ENCODE data around the gene NME8. TPM values are rescaled to one million over a fixed set of nuclear protein-coding genes. Genes with fewer than 3 reads are reported as not detected.

Gene NME8
- total RNA-seq, 1 experiment from 2014 or later: not detected

GRCh38 chr7:37918526-37918925, 70.1 kb downstream of the NME8 start:
- peak; percentile 21 for DNase-seq
- Histone ChIP-seq H3K27me3 (ENCODE audit: control insufficient read depth, insufficient read depth, low read length) (peaks cover 44% of the 10 kb centered on the region), H3K4me3 (ENCODE audit: insufficient read depth, low read depth, low read length) (no peak overlapping the region), H3K36me3 (replicated peaks; ENCODE audit: control insufficient read depth, insufficient read depth, low read length) (no peaks in the 10 kb centered on the region)

GRCh38 chr7:37920305-37920848, 72.0 kb downstream of the NME8 start, which contains the start of gene EPDR1:
Gene EPDR1, plus strand, starts transcription at chr7:37920640. Its CDS starts 300 bp downstream, at chr7:37920940.
- DNase-seq: no peak
- peaks cover 36% of the 10 kb centered on the region for H3K27me3 ChIP-seq (ENCODE audit: control insufficient read depth, insufficient read depth, low read length)
- H3K4me3 ChIP-seq (ENCODE audit: insufficient read depth, low read depth, low read length): peak within 1 kb of the TSS; percentile 61
- no peaks in the 10 kb centered on the region for H3K36me3 ChIP-seq (replicated peaks; ENCODE audit: control insufficient read depth, insufficient read depth, low read length)

- Histone ChIP-seq H3K27me3 (ENCODE audit: control insufficient read depth, insufficient read depth, low read length) (peaks cover 29% of the 10 kb centered on the region), H3K4me3 (ENCODE audit: insufficient read depth, low read depth, low read length) (peak overlapping the region; percentile 61)
These were observed 72.7 kb downstream of the NME8 start for GRCh38 chr7:37920849-37921805.

GRCh38 chr7:37921876-37922275, 73.5 kb downstream of the NME8 start:
- no peak overlapping the region for H3K4me3 ChIP-seq (ENCODE audit: insufficient read depth, low read depth, low read length)
- H3K27me3 ChIP-seq (ENCODE audit: control insufficient read depth, insufficient read depth, low read length): peaks cover 21% of the 10 kb centered on the region
- no peaks in the 10 kb centered on the region for H3K36me3 ChIP-seq (replicated peaks; ENCODE audit: control insufficient read depth, insufficient read depth, low read length)
- DNase-seq: no peak

More at GRCh38 chr7:37920849-37921805, 72.7 kb downstream of the NME8 start:
- no peaks in the 10 kb centered on the region for H3K36me3 ChIP-seq (replicated peaks; ENCODE audit: control insufficient read depth, insufficient read depth, low read length)
- peak; percentile 75 for DNase-seq

- H3K36me3 ChIP-seq (replicated peaks; ENCODE audit: control insufficient read depth, insufficient read depth, low read length): no peaks in the 10 kb centered on the region
- no peak for DNase-seq
- peaks cover 7% of the 10 kb centered on the region for H3K27me3 ChIP-seq (ENCODE audit: control insufficient read depth, insufficient read depth, low read length)
- no peak overlapping the region for H3K4me3 ChIP-seq (ENCODE audit: insufficient read depth, low read depth, low read length)
These were observed 75.6 kb downstream of the NME8 start for GRCh38 chr7:37923996-37924395.

- no peak for DNase-seq
- no peak overlapping the region for H3K4me3 ChIP-seq (ENCODE audit: insufficient read depth, low read depth, low read length)
These were observed 76.2 kb downstream of the NME8 start for GRCh38 chr7:37924491-37925041.

GRCh38 chr7:37925620-37926019, 77.2 kb downstream of the NME8 start:
- Histone ChIP-seq H3K36me3 (replicated peaks; ENCODE audit: control insufficient read depth, insufficient read depth, low read length) (no peaks in the 10 kb centered on the region), H3K27me3 (ENCODE audit: control insufficient read depth, insufficient read depth, low read length) (no peaks in the 10 kb centered on the region; the same call in 1 of the 2 replicates), H3K4me3 (ENCODE audit: insufficient read depth, low read depth, low read length) (no peak overlapping the region)
- DNase-seq: no peak

More at GRCh38 chr7:37924491-37925041, 76.2 kb downstream of the NME8 start:
- Histone ChIP-seq H3K27me3 (ENCODE audit: control insufficient read depth, insufficient read depth, low read length) (peaks cover 4% of the 10 kb centered on the region), H3K36me3 (replicated peaks; ENCODE audit: control insufficient read depth, insufficient read depth, low read length) (no peaks in the 10 kb centered on the region)

- H3K36me3 ChIP-seq (replicated peaks; ENCODE audit: control insufficient read depth, insufficient read depth, low read length): no peaks in the 10 kb centered on the region
- H3K27me3 ChIP-seq (ENCODE audit: control insufficient read depth, insufficient read depth, low read length): no peaks in the 10 kb centered on the region
- DNase-seq: no peak
- no peak overlapping the region for H3K4me3 ChIP-seq (ENCODE audit: insufficient read depth, low read depth, low read length)
These were observed 79.5 kb downstream of the NME8 start for GRCh38 chr7:37927773-37928444.

GRCh38 chr7:37928878-37929277, 80.5 kb downstream of the NME8 start:
- Histone ChIP-seq H3K4me3 (ENCODE audit: insufficient read depth, low read depth, low read length) (no peak overlapping the region), H3K27me3 (ENCODE audit: control insufficient read depth, insufficient read depth, low read length) (no peaks in the 10 kb centered on the region), H3K36me3 (replicated peaks; ENCODE audit: control insufficient read depth, insufficient read depth, low read length) (no peaks in the 10 kb centered on the region)
- no peak for DNase-seq

GRCh38 chr7:37930226-37930948, 82.0 kb downstream of the NME8 start:
- DNase-seq: no peak
- Histone ChIP-seq H3K36me3 (replicated peaks; ENCODE audit: control insufficient read depth, insufficient read depth, low read length) (no peaks in the 10 kb centered on the region), H3K4me3 (ENCODE audit: insufficient read depth, low read depth, low read length) (no peak overlapping the region), H3K27me3 (ENCODE audit: control insufficient read depth, insufficient read depth, low read length) (no peaks in the 10 kb centered on the region)

GRCh38 chr7:37932543-37932942, 84.1 kb downstream of the NME8 start:
- Histone ChIP-seq H3K27me3 (ENCODE audit: control insufficient read depth, insufficient read depth, low read length) (no peaks in the 10 kb centered on the region), H3K36me3 (replicated peaks; ENCODE audit: control insufficient read depth, insufficient read depth, low read length) (no peaks in the 10 kb centered on the region), H3K4me3 (ENCODE audit: insufficient read depth, low read depth, low read length) (no peak overlapping the region)
- DNase-seq: no peak

- DNase-seq: no peak
- Histone ChIP-seq H3K27me3 (ENCODE audit: control insufficient read depth, insufficient read depth, low read length) (no peaks in the 10 kb centered on the region), H3K36me3 (replicated peaks; ENCODE audit: control insufficient read depth, insufficient read depth, low read length) (no peaks in the 10 kb centered on the region), H3K4me3 (ENCODE audit: insufficient read depth, low read depth, low read length) (no peak overlapping the region)
These were observed 84.7 kb downstream of the NME8 start for GRCh38 chr7:37933018-37933566.

- no peaks in the 10 kb centered on the region for H3K27me3 ChIP-seq (ENCODE audit: control insufficient read depth, insufficient read depth, low read length)
- H3K36me3 ChIP-seq (replicated peaks; ENCODE audit: control insufficient read depth, insufficient read depth, low read length): no peaks in the 10 kb centered on the region
- DNase-seq: peak; percentile 29
- H3K4me3 ChIP-seq (ENCODE audit: insufficient read depth, low read depth, low read length): no peak overlapping the region
These were observed 94.7 kb downstream of the NME8 start for GRCh38 chr7:37942934-37943610.
